Esophagus muscularis mucosa (tissue), 4 donors: ENCODE measurements around the gene VRK3. TPM values are rescaled to one million over a fixed set of nuclear protein-coding genes. Genes with fewer than 3 reads are reported as not detected.

Source experiments
- DNase-seq: peaks from one replicate; pipeline ENCODE4 v3.0.0-alpha.2; 2017; ENCODE audit errors: extremely low spot score
- H3K27ac ChIP-seq, 4 donors: fragments of 200-600 bp; sonication (generic); replicated peaks in 1 of 4; 1 replicate in 3 of 4; 2 replicates in 1 of 4; pipeline ENCODE4 v1.5.1; 2016 to 2019; ENCODE audit warnings: mild to moderate bottlenecking in 1 of 4
- H3K27me3 ChIP-seq, 4 donors: fragments of 200-600 bp; sonication (generic); one replicate each; pipeline versions ENCODE4 v1.5.1 to v1.6.0; 2016 to 2019
- H3K36me3 ChIP-seq, 4 donors: fragments of 200-600 bp; sonication (generic); one replicate each; pipeline ENCODE4 v1.5.1; 2016 to 2019
- H3K4me1 ChIP-seq, 4 donors: fragments of 200-600 bp; sonication (generic); one replicate each; pipeline ENCODE4 v1.5.1; 2016 to 2019
- H3K4me3 ChIP-seq, 4 donors: fragments of 200-600 bp; sonication (generic); 1 replicate in 2 of 4; 2 replicates in 2 of 4; pipeline ENCODE4 v1.5.1; 2016 to 2019; ENCODE audit warnings: mild to moderate bottlenecking in 4 of 4, moderate library complexity in 1 of 4
- H3K9me3 ChIP-seq, 4 donors: fragments of 200-600 bp; sonication (generic); 1 replicate in 3 of 4; 2 replicates in 1 of 4; pipeline ENCODE4 v1.5.1; 2016 to 2019
- EP300 ChIP-seq: sonication (generic); formaldehyde crosslinking; IDR thresholded peaks from one replicate; pipeline ENCODE4 v1.6.1; 2017; ENCODE audit warnings: antibody characterized with exemption
- POLR2A ChIP-seq: fragments of 450-650 bp; IDR thresholded peaks from one replicate; pipeline ENCODE4 v1.6.1; 2017; ENCODE audit warnings: antibody characterized with exemption, moderate library complexity, mild to moderate bottlenecking, low read depth
- POLR2AphosphoS5 ChIP-seq, 2 donors: sonication (generic); formaldehyde crosslinking; IDR thresholded peaks; one replicate each; pipeline ENCODE4 v1.6.1; 2017; ENCODE audit warnings: antibody characterized with exemption in 2 of 2
- WGBS: methylation state at CpG from one replicate; pipeline ENCODE4 v1.1.5; 2018; 5-methylcytosine and 5-hydroxymethylcytosine counted together
- intact Hi-C: fragments of 100-400 bp; cut with DNase I; formaldehyde crosslinking; loops from one replicate; pipeline ENCODE4 v1.15.1; 2023
- total RNA-seq, 4 donors: library from RNA; depleted of rRNA; stranded (reverse); fragments of >200 nt; gene quantifications; one replicate each; pipeline versions ENCODE4 v1.1.0 to v1.2.1, GENCODE V29; 2016
- TF ChIP-seq, protein P1 (sequence below), 3 experiments: fragments of 200-600 bp in 2 of 3; fragments of 450-650 bp in 1 of 3; sonication (generic) in 2 of 3; IDR thresholded peaks; one replicate each; pipeline ENCODE4 v1.5.1; 2017 to 2019; ENCODE audit warnings: antibody characterized with exemption in 3 of 3, mild to moderate bottlenecking in 2 of 3, moderate library complexity in 1 of 3

The VRK3 gene
- total RNA-seq, 4 donors from 2014 or later: 20.8 to 27.5 (median 25.5) TPM

DNA sequence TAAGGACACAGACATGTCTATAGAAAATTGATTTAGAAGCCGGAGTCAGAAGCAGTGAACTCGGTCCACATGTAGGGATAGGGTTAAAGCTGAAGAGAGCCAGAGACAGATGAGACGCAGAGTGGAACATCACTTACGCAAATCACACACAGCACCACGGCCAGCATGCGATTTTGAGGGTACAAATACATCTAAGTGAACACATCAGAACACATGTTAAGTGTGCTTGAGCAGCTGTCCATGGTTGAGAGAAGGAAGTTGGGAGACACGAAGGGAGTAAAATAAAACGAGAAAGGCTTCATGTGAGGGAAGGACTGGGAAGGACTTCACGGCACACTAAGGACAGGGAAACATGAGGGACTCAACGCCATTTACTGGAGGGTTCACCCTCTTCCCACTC, 38.8 kb downstream of the VRK3 start:
- Histone ChIP-seq H3K4me1 (no peaks in the 10 kb centered on the region), H3K36me3 (peaks cover 37 to 97% (median 81%) of the 10 kb centered on the region in 4 donors), H3K27ac (no peak overlapping the region), H3K9me3 (no peaks in the 10 kb centered on the region), H3K27me3 (no peaks in the 10 kb centered on the region), H3K4me3 (no peak overlapping the region)
- no peak for TF ChIP-seq POLR2A
- TF ChIP-seq EP300: no peak
- TF ChIP-seq, protein P1, sequence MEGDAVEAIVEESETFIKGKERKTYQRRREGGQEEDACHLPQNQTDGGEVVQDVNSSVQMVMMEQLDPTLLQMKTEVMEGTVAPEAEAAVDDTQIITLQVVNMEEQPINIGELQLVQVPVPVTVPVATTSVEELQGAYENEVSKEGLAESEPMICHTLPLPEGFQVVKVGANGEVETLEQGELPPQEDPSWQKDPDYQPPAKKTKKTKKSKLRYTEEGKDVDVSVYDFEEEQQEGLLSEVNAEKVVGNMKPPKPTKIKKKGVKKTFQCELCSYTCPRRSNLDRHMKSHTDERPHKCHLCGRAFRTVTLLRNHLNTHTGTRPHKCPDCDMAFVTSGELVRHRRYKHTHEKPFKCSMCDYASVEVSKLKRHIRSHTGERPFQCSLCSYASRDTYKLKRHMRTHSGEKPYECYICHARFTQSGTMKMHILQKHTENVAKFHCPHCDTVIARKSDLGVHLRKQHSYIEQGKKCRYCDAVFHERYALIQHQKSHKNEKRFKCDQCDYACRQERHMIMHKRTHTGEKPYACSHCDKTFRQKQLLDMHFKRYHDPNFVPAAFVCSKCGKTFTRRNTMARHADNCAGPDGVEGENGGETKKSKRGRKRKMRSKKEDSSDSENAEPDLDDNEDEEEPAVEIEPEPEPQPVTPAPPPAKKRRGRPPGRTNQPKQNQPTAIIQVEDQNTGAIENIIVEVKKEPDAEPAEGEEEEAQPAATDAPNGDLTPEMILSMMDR (IDR thresholded peaks at IDR 0.05): no peak
- WGBS: 92% methylated on average over 10 of the region's 10 CpGs
- DNase-seq: no peak
- intact Hi-C loops: no loop called here

DNA sequence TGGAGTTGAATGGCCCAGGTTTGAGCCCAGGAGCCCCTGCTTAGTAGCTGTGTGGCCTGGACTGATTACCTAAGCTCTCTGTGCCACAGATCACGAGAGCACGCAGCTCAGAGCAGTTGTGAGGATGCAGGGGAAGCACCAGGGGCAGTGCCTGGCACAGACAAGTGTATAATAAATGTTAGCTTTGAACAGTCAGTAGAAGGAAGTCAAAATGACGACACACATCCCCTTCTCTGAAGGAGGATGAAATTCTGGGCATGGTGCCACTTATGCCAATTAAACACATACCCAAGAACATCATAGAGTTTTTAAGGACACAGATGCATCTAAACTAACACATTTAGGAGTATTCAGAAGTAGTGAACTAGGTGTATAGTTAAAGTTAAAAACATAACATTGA, 39.3 kb downstream of the VRK3 start:
- no peak for TF ChIP-seq EP300
- TF ChIP-seq POLR2A: no peak
- TF ChIP-seq, protein P1 (IDR thresholded peaks at IDR 0.05): no peak
- TF ChIP-seq POLR2AphosphoS5 (IDR thresholded peaks at IDR 0.05): no peak
- H3K27me3 ChIP-seq: no peaks in the 10 kb centered on the region
- DNase-seq: no peak
- intact Hi-C loops: no loop called here
- no peak overlapping the region for H3K27ac ChIP-seq
- H3K9me3 ChIP-seq: no peaks in the 10 kb centered on the region
- WGBS: 70% methylated on average over 3 of the region's 3 CpGs
- no peak overlapping the region for H3K4me3 ChIP-seq
- no peaks in the 10 kb centered on the region for H3K4me1 ChIP-seq
- peaks cover 32 to 97% (median 81%) of the 10 kb centered on the region in 4 donors for H3K36me3 ChIP-seq

DNA sequence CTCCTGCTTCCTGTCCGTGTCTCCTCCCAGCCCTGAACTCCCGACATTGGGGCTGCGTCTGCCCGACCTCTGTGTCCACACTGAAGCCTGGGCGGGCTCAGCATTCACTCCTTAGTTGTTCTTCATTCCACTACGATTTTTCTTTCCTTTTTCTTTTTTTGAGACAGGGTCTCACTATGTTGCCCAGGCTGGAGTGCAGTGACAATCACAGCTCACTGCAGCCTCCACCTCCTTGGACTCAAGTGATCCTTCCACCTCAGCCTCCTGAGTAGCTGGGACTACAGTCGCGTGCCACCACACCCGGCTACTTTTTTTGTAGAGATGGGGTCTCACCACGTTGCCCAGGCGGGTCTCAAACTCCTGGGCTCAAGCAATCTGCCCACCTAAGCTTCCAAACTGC, 40.7 kb downstream of the VRK3 start:
- H3K27me3 ChIP-seq: no peaks in the 10 kb centered on the region
- peaks cover 21 to 97% (median 77%) of the 10 kb centered on the region in 4 donors for H3K36me3 ChIP-seq
- 85% methylated on average over 11 of the region's 11 CpGs for WGBS
- TF ChIP-seq, protein P1 (IDR thresholded peaks at IDR 0.05): no peak
- TF ChIP-seq POLR2AphosphoS5 (IDR thresholded peaks at IDR 0.05) (no peak), POLR2A (no peak), EP300 (no peak)
- H3K9me3 ChIP-seq: no peaks in the 10 kb centered on the region
- H3K4me1 ChIP-seq: no peaks in the 10 kb centered on the region
- DNase-seq: no peak
- H3K27ac ChIP-seq: no peak overlapping the region
- intact Hi-C loops: no loop called here
- no peak overlapping the region for H3K4me3 ChIP-seq

DNA sequence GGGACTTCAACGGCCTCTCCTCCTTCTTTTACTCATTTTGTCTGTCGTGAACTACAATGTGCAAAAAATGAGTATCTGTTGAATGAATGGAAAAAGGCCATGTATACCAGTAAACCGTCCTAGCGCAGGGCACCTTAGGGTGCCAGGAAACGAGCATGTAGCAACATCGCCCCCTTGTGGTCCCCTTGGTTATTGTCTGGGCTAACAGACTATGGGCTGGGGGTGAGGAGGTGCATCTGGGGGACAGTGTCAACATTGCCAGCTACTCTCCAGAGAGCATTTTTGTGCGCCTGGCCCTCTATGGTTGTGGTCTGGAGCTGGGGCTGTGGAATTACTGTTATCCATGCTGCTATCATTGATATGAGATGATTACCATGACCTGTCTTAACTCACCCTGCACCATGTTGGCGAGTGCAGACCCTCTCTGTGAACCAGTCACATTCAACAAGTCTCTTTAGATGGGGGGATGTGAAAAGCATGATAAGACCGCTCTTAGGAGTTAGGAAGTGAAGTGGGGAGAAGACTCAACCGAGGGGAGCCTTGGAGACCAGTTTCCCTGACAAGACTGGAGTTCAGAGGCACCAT, 41.4 kb downstream of the VRK3 start:
- 50% methylated on average over 10 of the region's 10 CpGs for WGBS
- H3K9me3 ChIP-seq: no peaks in the 10 kb centered on the region
- DNase-seq: no peak
- no peaks in the 10 kb centered on the region for H3K27me3 ChIP-seq
- no peak overlapping the region for H3K27ac ChIP-seq
- intact Hi-C loops: loop anchor here (2.0 kb wide), 1 partner anchor 47 kb away; no protein-coding TSS in a partner anchor
- H3K4me1 ChIP-seq: no peaks in the 10 kb centered on the region
- TF ChIP-seq POLR2AphosphoS5 (IDR thresholded peaks at IDR 0.05) (no peak), EP300 (no peak), POLR2A (no peak)
- TF ChIP-seq, protein P1 (IDR thresholded peaks at IDR 0.05): peak; percentile 63 to 84 (median 70)
- no peak overlapping the region for H3K4me3 ChIP-seq
- peaks cover 18 to 97% (median 77%) of the 10 kb centered on the region in 4 donors for H3K36me3 ChIP-seq
